ENCODE data around the gene RRBP1.

RRBP1 gene

GRCh38 chr20:17640875-17641378 is 41.1 kb downstream of the RRBP1 start:
- in situ Hi-C loops (cut with MboI; ENCODE audit: low sequenced_read_pairs), result no loop called here
- no peaks in the 10 kb centered on the region for H3K9me3 ChIP-seq
- no peaks in the 10 kb centered on the region for H3K27me3 ChIP-seq (ENCODE audit: low read depth)
- no peaks in the 10 kb centered on the region for H3K4me1 ChIP-seq
- peaks cover 21% of the 10 kb centered on the region for H3K36me3 ChIP-seq (replicated peaks)
- DNase-seq (ENCODE audit: low spot score in 2 of 2), result no peak
- H3K4me3 ChIP-seq, result no peak overlapping the region

DNA sequence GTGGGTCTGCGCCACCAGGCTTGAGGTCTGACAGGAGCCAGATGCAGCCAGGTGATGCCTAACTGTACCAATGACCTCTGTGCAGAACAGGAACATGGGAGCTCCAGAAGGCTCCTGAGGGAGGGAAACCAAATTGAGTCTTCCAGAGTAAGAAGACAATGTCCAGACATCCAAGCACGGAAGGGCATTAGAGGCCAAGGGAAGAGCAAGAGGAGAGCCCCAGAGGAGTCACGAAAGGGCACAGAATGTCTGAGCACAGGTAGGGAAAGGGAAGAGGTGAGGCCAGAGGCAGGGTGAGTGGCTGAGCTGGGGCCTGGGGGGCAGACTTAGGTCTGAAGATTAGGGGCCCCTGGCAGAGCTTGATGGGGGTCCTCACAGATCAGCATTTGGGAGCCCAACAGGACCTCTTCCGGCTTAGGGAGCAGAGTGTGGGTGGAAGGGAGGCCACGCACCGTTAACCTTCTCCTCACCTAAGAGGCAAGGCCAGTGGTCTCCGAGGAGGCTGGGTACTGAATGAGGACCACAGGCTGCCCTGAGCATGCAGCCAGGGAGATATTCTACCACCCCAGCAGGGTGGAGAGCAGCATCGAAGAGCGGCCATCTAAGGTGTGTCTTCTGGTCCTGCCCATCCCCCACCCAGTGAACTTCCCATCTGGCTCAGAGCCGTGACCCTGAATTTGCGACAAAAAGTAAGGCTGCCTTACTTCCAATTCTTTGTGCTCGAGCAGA is 41.7 kb downstream of the RRBP1 start:
- Histone ChIP-seq H3K9me3 (no peaks in the 10 kb centered on the region), H3K36me3 (replicated peaks) (peaks cover 27% of the 10 kb centered on the region), H3K27me3 (ENCODE audit: low read depth) (no peaks in the 10 kb centered on the region), H3K4me1 (no peaks in the 10 kb centered on the region), H3K4me3 (no peak overlapping the region)
- DNase-seq (ENCODE audit: low spot score in 2 of 2), result no peak
- in situ Hi-C loops (cut with MboI; ENCODE audit: low sequenced_read_pairs), result no loop called here

- Histone ChIP-seq H3K36me3 (replicated peaks) (peaks cover 35% of the 10 kb centered on the region), H3K4me1 (no peaks in the 10 kb centered on the region), H3K9me3 (no peaks in the 10 kb centered on the region), H3K4me3 (no peak overlapping the region), H3K27me3 (ENCODE audit: low read depth) (no peaks in the 10 kb centered on the region)
- no peak for DNase-seq (ENCODE audit: low spot score in 2 of 2)
- in situ Hi-C loops (cut with MboI; ENCODE audit: low sequenced_read_pairs), result no loop called here
Measured at GRCh38 chr20:17638835-17639407, 43.1 kb downstream of the RRBP1 start.

DNA sequence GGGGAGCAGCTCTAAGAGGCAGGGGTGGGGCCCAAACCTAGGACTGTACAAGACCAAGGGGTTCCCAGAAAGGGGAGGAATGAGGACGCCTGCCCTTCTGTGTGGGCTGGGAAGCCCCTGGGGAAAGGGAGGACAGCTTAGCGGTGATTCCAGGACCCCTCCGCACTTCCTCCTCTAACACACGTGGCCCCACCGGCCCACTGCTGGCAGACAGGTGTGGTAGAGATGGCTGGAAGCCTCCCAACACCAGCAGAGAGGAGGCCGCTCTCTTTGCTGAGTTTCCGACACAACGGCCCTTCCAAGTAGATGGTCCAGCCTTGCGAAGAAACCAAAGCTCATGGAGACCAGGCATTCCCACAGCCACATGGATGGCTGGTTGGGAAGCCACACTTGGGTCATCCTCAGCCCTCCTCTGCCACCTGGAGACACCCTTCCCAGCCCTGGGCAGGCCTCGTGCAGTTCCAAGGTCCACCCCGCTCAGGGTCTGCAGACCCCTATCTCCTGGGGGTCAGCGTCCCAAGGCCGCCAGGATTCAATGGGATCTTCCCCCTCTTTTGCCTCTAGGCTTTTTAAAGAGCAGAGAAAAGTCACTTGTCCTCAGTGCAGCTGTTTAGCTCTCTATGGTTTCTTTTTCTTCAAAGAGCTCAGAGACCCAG is 43.9 kb downstream of the RRBP1 start:
- DNase-seq (ENCODE audit: low spot score in 2 of 2), result no peak
- H3K9me3 ChIP-seq, result no peaks in the 10 kb centered on the region
- no peaks in the 10 kb centered on the region for H3K4me1 ChIP-seq
- in situ Hi-C loops (cut with MboI; ENCODE audit: low sequenced_read_pairs), result no loop called here
- H3K4me3 ChIP-seq, result no peak overlapping the region
- peaks cover 43% of the 10 kb centered on the region for H3K36me3 ChIP-seq (replicated peaks)
- no peaks in the 10 kb centered on the region for H3K27me3 ChIP-seq (ENCODE audit: low read depth)

- Histone ChIP-seq H3K4me1 (no peaks in the 10 kb centered on the region), H3K27me3 (ENCODE audit: low read depth) (no peaks in the 10 kb centered on the region), H3K4me3 (no peak overlapping the region), H3K9me3 (no peaks in the 10 kb centered on the region), H3K36me3 (replicated peaks) (peaks cover 46% of the 10 kb centered on the region)
- in situ Hi-C loops (cut with MboI; ENCODE audit: low sequenced_read_pairs), result no loop called here
- DNase-seq (ENCODE audit: low spot score in 2 of 2), result no peak
Measured at GRCh38 chr20:17637413-17637780, 44.6 kb downstream of the RRBP1 start.

DNA sequence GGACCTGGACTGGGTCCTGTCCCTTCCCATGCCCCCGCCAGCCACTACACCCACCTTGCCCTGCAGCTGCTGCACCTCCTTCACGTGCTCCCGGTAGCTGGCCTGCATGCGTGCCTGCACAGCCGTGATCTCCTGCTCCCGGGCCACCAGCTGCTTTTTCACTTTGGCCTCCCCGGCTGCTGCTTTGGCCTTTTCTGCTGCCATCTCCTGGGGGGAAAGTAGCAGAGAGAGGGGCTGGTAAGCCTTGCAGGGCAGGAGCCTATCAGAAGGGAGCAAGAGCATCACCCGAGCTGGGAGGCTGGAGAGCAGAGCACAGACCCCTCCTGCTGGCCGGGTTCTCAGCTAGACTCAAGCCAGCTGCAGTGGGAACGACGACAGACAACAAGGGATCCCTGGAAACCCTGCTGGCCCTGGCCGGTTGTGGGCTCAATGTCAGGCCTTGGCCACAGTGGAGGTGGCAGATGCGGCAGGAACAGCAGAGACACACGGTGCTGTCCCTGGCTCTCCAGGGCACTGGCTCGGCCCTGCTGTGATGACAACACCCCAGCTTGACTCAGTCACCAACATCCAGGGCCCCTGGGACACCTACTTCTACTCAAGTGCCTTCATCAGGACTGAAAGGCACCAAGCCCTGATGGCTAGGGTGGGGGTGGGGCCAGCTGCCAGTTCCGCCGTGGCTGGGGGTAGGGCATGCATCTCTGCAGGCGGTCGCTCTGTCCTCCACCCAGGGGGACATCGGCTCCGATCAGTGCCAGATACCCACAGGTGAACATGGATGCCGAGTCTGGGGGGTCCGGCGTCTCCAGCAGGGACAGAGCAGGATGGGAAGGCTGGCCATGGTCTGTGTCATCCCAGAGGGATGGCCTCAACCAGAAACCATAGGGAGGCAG is 45.3 kb downstream of the RRBP1 start:
- no peaks in the 10 kb centered on the region for H3K9me3 ChIP-seq
- no peaks in the 10 kb centered on the region for H3K4me1 ChIP-seq
- in situ Hi-C loops (cut with MboI; ENCODE audit: low sequenced_read_pairs), result no loop called here
- H3K4me3 ChIP-seq, result no peak overlapping the region
- DNase-seq (ENCODE audit: low spot score in 2 of 2), result no peak
- no peaks in the 10 kb centered on the region for H3K27me3 ChIP-seq (ENCODE audit: low read depth)
- peaks cover 46% of the 10 kb centered on the region for H3K36me3 ChIP-seq (replicated peaks)

DNA sequence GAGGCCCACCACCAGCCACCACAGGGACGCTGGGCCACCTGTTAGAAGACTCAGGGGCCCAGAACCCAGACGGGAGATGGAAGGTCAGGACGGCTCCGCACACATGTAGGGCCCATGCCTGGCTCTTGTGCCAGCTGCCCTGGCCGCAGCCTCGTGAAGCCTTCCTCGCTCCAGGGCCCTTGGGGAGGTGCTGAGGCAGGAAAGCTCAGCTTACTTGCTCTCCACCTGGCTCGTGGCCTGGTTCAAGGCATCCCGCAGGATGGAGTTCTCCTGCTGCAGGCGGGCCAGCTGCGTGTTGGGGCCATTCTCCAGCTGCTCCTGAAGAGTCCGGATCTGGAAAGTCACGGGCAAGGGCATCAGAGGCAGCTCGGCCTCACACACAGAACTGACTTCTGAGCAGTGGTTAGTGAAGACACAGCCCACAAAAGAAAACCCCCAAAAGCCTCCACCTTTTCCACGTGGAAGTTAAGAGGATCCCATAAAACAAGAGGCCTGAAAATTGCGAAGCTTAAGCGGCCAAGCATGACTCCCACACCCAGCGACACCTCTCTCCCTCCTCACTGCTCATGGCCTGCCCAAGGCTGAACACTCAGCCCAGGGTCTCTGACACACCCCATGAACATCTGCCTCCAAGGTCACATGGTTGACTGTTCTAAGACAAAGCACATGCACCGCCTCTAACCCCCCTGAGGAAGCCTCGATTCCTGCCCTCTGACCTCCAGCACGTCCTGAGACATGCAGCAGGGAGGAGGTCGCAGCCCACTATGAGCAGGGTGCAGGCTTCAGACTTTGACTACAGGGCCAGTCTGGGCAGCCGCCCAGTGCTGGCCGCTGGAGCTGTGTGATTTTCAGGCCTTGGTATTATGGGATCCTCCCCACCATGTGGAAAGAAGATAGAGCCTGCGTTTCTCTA is 46.5 kb downstream of the RRBP1 start:
- H3K36me3 ChIP-seq (replicated peaks), result peaks cover 52% of the 10 kb centered on the region
- no peaks in the 10 kb centered on the region for H3K27me3 ChIP-seq (ENCODE audit: low read depth)
- in situ Hi-C loops (cut with MboI; ENCODE audit: low sequenced_read_pairs), result no loop called here
- no peak for DNase-seq (ENCODE audit: low spot score in 2 of 2)
- H3K4me3 ChIP-seq, result no peak overlapping the region
- H3K4me1 ChIP-seq, result no peaks in the 10 kb centered on the region
- H3K9me3 ChIP-seq, result no peaks in the 10 kb centered on the region

- no peaks in the 10 kb centered on the region for H3K27me3 ChIP-seq (ENCODE audit: low read depth)
- H3K4me3 ChIP-seq, result no peak overlapping the region
- in situ Hi-C loops (cut with MboI; ENCODE audit: low sequenced_read_pairs), result no loop called here
- no peak for DNase-seq (ENCODE audit: low spot score in 2 of 2)
- H3K9me3 ChIP-seq, result no peaks in the 10 kb centered on the region
- no peaks in the 10 kb centered on the region for H3K4me1 ChIP-seq
- peaks cover 53% of the 10 kb centered on the region for H3K36me3 ChIP-seq (replicated peaks)
Measured at GRCh38 chr20:17634661-17635331, 47.2 kb downstream of the RRBP1 start.

DNA sequence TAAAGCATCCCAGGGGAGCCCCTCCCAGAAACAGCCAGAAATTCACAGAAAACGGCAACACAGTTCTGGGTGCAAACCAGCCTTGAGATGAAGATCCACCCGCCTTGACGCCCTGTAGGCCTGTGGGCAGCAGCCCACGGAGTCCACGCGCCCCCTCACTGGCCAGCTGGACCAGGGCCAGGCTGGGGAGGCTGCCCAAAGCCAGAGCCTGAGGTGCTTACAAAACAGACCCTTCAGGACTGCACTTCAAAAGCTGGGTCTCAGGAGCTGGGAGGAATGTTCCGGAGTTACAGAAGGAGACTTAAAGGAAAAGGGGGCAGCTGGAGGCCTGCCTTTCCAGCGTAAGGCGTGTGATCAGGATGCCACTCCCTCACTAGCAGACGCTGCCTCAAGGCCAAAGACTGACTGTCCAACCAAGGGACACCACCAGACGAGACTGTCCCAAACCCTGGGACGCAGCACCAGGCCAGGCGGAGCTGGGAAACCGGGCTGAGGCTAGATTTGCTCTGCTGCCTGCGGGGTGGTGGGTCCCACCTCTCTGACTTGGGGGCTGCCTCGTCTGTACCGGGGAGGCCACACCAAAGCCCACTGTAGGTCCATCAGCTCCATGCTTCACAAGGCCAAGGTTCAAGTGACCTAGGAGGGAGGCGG is 48.1 kb downstream of the RRBP1 start:
- in situ Hi-C loops (cut with MboI; ENCODE audit: low sequenced_read_pairs), result no loop called here
- Histone ChIP-seq H3K4me3 (no peak overlapping the region), H3K36me3 (replicated peaks) (peaks cover 53% of the 10 kb centered on the region)

GRCh38 chr20:17633221-17633849 is 48.7 kb downstream of the RRBP1 start:
- DNase-seq (ENCODE audit: low spot score in 2 of 2), result no peak
- H3K27me3 ChIP-seq (ENCODE audit: low read depth), result no peaks in the 10 kb centered on the region
- no peaks in the 10 kb centered on the region for H3K4me1 ChIP-seq
- in situ Hi-C loops (cut with MboI; ENCODE audit: low sequenced_read_pairs), result no loop called here
- H3K36me3 ChIP-seq (replicated peaks), result peaks cover 53% of the 10 kb centered on the region
- H3K4me3 ChIP-seq, result no peak overlapping the region
- H3K9me3 ChIP-seq, result no peaks in the 10 kb centered on the region

More for the DNA sequence above, 48.1 kb downstream of the RRBP1 start:
- DNase-seq (ENCODE audit: low spot score in 2 of 2), result no peak
- no peaks in the 10 kb centered on the region for H3K4me1 ChIP-seq
- no peaks in the 10 kb centered on the region for H3K27me3 ChIP-seq (ENCODE audit: low read depth)
- no peaks in the 10 kb centered on the region for H3K9me3 ChIP-seq

DNA sequence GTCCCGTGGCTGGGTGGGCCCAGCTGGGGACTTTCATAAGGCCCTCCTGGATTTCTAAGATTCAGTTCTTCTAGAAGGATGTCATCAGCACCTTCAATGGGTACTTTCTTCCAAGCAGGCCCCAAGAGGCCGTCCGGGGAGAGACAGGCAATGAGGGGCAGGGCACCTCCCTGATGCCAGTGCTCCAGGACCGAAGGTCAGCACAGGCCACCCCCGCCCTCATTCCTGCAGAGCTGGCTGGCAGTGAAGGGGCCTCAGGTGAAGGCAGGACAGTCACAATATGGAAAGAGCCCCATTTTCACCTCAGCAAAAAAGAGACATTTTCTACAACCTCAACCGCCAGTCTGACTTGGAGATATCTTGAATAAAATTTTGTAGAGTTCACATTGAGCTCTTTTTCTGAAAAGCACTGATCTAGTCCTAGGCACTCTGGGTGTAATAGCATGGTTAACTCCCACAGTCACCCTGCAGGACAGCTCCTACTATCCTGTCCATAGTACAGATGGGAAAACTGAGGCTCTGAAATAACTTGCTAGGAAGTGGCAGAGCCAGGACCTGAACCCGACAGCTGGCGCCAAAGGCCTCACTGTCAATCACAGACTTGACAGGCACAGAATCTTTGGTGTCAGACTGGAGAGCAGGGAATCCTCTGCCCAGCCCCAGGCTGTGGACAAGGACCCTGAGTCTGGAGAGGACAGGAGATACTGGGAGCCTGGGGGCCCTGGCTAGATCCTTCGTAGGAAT is 50.3 kb downstream of the RRBP1 start:
- DNase-seq (ENCODE audit: low spot score in 2 of 2), result no peak
- H3K4me3 ChIP-seq, result no peak overlapping the region
- no peaks in the 10 kb centered on the region for H3K9me3 ChIP-seq
- H3K4me1 ChIP-seq, result no peaks in the 10 kb centered on the region
- peaks cover 56% of the 10 kb centered on the region for H3K36me3 ChIP-seq (replicated peaks)
- no peaks in the 10 kb centered on the region for H3K27me3 ChIP-seq (ENCODE audit: low read depth)
- in situ Hi-C loops (cut with MboI; ENCODE audit: low sequenced_read_pairs), result no loop called here
